ENCODE measurements around the gene NOSIP.

The NOSIP gene

DNA sequence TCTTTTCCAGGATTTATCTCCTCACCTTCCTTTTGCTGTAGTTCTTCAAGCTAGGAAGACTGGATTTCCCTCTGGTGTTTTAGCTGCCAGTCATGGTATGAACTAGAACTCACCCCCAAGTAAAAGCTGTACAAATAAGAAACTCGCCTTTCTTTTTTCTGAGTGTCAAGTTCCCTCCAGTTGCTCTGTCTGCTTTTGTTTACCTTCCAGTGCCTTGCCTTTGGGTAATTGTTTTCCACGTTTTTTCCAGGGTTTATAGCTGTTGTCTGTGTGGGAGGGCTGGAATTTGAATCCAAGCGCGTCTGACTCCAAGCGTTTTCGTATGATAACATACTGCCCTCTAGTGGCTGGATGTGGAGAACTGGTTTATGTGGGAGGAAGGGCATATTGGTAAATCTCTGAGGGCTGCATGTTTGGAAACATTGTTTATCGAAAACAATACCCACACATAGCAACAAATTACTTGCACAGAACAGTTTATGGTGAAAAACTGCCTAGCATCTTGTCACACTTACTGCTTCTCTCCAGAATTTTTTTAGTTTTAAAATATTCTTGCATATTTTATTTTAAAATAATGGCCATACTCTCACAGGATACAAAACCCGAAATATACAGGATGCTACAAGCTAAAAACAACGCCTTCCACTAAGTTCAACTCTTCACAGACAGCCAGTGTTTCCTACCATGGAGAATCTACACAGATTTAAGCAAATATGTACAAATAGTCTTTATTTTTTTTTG lies 33.4 kb downstream of the NOSIP start:
- DNase-seq (ENCODE audit: low spot score), result peak; percentile 87

DNA sequence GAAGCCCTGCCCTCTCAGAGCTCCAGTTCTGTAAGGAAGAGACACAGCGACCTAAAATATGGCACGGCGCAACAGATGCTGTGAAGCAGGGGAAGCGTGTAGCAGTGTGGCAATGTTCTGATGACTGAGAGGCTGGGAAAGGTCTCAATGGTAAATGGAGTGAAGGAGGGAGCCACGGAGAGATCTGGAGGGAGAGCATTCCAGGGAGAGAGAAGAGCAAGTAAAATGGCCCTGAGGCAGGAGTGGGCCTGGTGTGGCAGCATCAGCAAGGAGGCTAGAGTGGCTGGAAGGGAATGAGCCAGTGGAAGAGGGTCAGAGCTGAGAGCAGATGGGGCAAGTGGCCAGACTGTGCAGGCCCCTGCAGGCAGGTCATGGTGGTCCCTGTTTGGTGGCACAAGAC lies 36.2 kb downstream of the NOSIP start:
- DNase-seq (ENCODE audit: low spot score), result no peak

- DNase-seq (ENCODE audit: low spot score), result no peak
Measured at GRCh38 chr19:49543032-49543431, 37.3 kb downstream of the NOSIP start.

- DNase-seq (ENCODE audit: low spot score), result no peak
Measured at GRCh38 chr19:49542446-49542845, 37.9 kb downstream of the NOSIP start.

GRCh38 chr19:49541914-49542313 lies 38.4 kb downstream of the NOSIP start:
- no peak for DNase-seq (ENCODE audit: low spot score)

GRCh38 chr19:49539192-49539952 lies 41.0 kb downstream of the NOSIP start:
- no peak for DNase-seq (ENCODE audit: low spot score)

- DNase-seq (ENCODE audit: low spot score), result no peak
Measured at GRCh38 chr19:49538643-49539042, 41.7 kb downstream of the NOSIP start.

DNA sequence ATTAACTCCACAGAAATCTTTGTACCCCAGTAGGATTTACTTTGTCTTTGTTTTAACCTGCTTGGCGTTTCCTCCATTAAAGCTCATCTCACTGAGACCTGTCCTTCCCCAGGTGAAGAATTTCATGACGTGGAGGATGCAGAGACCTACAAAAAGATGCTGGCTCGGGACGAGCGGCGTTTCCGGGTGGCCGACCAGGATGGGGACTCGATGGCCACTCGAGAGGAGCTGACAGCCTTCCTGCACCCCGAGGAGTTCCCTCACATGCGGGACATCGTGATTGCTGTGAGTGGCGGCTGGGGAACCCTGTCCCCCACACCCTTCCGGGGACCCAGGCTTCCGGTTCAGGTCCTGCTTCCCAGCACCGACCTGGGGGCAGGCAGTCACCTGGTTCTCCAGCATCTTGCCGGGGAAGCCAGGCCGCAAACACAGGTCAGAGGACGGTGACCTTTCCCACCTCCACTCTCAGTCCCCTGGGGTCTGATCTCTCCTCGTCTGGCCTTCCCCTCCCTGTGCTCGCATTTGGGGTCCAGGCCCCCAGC lies 43.4 kb downstream of the NOSIP start:
- DNase-seq (ENCODE audit: low spot score), result no peak

DNA sequence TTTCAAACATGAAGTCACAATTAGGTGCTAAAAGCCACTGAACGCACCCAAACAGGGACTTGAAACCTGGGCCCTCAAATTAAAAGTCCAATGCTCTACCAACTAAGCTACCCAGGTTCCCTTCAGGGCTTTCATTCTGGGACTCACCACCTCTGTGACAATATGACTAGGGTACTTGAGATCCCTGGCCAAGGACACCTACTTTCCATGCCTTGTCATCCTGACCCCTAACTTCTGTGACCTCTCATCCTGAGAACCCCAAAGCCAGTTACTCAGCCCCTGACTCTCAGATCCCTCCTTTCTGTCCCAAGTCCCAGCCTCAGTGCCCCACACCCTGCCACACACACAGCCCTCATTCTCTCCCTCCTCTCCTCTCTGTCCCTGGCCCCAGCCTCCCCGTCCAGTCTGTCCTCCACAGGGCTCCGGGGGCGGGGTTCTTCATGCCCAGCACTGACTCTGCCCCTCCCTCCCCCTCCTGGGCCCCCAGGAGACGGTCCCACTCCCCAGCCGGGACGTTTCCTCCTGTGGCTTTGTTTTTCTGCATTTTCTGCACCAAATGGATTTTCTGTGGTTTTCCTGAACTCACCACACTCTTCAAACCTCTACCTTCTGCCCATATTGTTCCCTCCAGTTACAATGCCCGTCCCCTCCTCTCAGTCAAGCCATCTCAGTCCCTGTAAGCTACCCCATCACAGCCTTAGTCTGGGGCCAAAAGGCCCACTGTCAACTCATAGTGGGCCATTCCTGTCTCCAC lies 45.5 kb downstream of the NOSIP start:
- no peak for DNase-seq (ENCODE audit: low spot score)

DNA sequence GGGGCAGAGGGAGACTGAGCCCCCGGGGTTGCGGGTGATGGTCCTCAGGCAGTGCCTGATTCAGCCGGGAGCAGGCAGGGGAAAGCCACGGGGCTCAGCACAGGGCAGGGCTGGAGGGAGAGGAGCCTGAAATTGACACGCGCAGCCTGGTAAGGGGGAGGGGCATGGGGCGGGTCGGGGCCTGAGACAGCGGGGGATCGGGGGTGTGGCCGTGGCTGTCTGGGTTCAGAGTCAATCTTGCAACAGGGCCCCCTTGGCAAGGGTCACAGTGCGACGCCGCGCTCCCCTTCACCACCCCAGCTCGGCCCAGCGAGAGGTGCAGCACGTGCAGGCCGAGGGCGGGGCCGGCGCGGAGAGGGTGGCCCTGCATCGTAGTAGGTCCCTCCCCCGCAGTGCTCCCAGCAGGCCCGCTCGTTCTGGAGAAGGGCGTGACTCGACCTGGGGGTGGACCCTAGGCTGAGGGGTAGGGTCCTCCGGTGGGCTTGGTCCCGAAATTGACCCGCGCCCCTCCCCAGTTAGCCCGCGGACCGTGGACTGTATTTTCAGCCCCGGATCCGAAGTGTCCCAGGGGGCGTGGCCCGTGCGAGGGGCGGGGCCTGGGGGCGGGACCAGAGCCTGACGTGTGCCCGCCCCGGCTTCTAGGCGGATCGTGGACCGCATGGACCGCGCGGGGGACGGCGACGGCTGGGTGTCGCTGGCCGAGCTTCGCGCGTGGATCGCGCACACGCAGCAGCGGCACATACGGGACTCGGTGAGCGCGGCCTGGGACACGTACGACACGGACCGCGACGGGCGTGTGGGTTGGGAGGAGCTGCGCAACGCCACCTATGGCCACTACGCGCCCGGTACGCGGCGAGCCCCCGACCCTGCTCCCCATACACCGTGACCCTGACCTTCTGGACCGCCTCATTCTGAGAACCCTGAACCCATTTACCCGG lies 46.5 kb downstream of the NOSIP start:
- DNase-seq (ENCODE audit: low spot score), result peak; percentile 36

- no peak for DNase-seq (ENCODE audit: low spot score)
Measured at GRCh38 chr19:49530708-49531107, 49.6 kb downstream of the NOSIP start.

GRCh38 chr19:49528211-49528771 lies 52.1 kb downstream of the NOSIP start:
- no peak for DNase-seq (ENCODE audit: low spot score)

- no peak for DNase-seq (ENCODE audit: low spot score)
Measured at GRCh38 chr19:49524812-49525455, 55.4 kb downstream of the NOSIP start.

DNA sequence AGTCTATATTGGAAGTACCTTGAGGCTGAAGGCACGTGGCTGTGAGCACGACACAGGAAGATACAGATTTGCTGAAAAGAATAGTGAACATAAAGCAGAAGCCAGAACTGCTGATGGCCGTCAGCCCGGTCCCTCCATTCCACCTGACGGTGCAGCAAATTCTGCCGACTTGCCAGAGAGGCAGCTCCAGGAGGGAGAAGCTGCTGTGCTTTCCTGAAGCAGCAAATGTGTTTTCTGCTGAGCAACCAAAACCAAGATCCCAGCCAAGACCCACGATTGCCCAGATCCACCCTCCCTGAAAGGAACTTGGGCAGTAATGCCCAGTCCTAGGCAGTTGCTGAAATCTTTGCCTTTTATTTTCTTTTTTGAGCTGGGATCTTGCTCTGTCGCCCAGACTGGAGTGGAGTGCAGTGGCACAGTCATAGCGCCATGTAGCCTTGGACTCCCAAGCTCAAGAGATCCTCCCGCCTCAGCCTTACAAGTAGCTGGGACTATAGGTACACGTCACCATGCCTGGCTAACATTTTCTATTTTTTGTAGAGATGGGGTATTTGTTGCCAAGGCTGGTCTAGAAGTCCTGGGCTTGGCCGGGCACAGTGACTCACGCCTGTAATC lies 59.5 kb downstream of the NOSIP start:
- no peak for DNase-seq (ENCODE audit: low spot score)

DNA sequence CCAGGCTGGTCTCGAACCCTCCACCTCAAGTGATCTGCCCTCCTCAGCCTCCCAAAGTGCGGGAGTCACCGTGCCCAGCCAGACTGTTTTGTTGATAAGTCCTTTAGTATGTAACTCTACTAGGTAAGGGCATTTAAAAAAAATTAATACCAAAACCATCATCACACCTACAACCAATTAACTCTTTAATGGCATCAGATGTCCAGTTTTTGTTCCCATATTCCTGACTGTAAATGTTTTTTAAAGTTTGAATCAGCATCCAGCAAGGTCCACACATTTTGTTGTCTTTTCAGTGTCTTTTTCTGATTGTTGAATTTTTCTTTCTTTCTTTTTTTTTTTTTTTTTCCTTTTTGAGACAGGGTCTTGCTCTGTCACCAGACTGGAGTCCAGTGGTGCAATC lies 62.3 kb downstream of the NOSIP start:
- DNase-seq (ENCODE audit: low spot score), result no peak

GRCh38 chr19:49515767-49516166 lies 64.6 kb downstream of the NOSIP start:
- DNase-seq (ENCODE audit: low spot score), result no peak

DNA sequence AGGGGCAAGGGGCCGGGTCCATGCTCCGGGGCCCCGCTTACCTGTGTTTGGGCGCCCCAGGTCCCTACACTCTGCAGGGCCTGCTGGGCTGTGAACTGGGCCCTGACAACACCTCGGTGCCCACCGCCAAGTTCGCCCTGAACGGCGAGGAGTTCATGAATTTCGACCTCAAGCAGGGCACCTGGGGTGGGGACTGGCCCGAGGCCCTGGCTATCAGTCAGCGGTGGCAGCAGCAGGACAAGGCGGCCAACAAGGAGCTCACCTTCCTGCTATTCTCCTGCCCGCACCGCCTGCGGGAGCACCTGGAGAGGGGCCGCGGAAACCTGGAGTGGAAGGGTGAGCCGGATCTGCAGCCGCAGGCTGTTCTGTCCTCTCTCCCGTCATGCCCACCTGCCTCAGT lies 66.2 kb downstream of the NOSIP start:
- no peak for DNase-seq (ENCODE audit: low spot score)

DNA sequence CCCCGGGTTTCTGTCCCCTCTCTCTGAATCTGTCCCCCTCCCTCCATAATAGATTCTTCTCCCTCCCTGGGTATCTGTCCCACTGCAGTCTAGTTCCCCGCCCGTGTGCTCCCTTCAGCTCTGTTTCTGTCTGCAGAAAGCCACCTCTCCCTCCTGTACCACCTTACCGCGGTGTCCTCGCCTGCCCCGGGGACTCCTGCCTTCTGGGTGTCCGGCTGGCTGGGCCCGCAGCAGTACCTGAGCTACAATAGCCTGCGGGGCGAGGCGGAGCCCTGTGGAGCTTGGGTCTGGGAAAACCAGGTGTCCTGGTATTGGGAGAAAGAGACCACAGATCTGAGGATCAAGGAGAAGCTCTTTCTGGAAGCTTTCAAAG lies 66.6 kb downstream of the NOSIP start:
- no peak for DNase-seq (ENCODE audit: low spot score)

- DNase-seq (ENCODE audit: low spot score), result no peak
Measured at GRCh38 chr19:49512970-49513745, 67.2 kb downstream of the NOSIP start.

Measured in COLO829 (cell line).